ENCODE results near the gene ENDOV.

Gene ENDOV

GRCh38 chr17:80416260-80416939, 1.4 kb downstream of the ENDOV start:
- DNase-seq = peak; percentile 12

DNA sequence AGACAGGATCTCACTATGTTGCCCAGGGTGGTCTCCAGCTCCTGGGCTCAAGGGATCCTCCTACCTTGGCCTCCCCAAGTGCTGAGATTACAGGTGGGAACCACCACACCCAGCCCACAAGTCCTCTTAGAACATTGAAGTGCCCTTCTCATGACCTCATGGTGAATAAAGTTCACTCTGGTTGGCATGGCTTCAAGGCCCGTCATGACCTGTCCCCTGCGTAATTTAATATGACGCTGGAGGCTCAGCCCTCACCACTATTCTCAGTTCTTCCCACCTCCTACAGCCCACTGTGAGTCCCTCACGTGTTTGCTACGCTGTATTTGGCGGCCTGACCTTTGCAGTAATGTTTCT, 1.9 kb downstream of the ENDOV start:
- peak; percentile 9 for DNase-seq

DNA sequence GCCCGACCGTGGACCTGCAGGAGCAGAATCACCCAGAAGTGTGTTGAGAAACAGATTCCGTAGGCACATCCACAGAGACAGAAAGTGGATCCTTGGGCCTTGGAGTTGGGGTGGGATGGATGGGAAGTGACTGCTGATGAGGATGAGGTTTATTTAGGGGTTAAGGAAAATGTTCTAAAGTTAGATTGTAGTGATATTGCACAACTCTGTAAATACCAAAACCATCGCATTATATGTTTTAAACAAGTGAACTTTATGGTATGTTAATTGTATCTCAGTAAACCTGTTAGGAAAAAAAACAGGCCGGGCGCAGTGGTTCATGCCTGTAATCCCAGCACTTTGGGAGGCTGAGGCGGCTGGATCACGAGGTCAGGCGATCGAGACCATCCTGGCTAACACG, 3.6 kb downstream of the ENDOV start:
- DNase-seq = peak; percentile 2

GRCh38 chr17:80419255-80419654, 4.3 kb downstream of the ENDOV start:
- peak; percentile 15 for DNase-seq

GRCh38 chr17:80421381-80422090, 6.6 kb downstream of the ENDOV start:
- DNase-seq = peak; percentile 17

DNA sequence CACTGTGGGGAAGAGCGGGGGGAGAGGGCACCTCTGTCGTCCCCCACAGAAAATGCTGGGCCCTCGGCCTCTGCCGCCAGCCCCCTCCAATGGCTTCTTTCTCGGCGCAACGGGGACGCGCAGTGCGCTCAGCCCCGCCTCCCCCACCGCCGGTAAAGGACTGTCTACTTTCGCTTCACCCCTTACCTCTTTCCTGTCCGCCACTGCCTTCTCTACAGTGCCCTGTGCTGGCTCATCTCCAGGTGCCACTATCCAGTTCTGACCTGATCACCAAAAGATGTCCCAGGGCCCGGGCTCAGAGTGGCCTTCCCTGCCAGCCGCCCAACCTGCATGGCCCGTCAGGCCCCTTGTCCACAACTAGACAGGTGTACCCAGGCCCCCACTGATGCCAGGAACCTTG, 7.3 kb downstream of the ENDOV start:
- peak; percentile 12 for DNase-seq

- peak; percentile 17 for DNase-seq
These were observed 8.0 kb downstream of the ENDOV start for GRCh38 chr17:80422981-80423380.

- DNase-seq = peak; percentile 18
These were observed 8.7 kb downstream of the ENDOV start for GRCh38 chr17:80423536-80424225.

- peak; percentile 14 for DNase-seq
These were observed 9.3 kb downstream of the ENDOV start for GRCh38 chr17:80424261-80424660.

DNA sequence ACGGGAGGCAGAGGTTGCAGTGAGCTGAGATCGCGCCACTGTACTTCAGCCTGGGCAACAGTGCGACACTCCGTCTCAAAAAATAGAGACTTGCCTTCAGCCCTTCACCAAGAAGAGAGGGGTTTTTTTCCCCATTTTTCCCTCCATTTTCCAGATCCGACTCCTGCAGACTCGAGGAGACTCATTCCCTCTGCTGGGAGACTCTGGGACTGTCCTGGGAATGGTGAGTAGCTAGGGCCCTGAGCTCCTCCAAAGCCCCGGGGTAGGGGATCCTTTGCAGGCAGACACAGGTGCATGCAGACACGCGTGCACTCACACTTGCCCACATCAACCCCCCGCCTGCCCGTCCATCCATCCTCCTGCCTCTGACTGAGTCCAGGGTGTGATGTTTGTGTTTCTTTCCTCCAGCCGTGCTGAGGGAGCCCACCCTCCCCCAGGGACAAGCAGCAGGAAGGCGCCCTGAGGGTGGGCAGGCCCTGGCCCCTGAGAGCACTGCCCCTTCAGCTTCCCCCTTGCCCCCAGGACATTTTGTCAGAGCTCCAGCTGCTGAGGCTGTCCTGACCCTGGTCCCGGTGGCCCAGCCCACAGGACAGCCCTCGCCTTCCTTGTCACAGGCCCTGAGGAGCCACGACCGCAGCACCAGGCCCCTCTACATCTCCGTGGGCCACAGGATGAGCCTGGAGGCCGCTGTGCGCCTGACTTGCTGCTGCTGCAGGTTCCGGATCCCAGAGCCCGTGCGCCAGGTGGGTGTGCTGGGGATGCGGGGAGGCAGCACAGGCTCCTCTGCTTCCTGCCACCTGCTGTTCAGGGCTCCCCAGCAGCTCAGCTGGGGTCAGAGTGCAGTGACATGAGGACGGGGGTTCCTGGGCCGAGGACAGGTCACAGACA, 10.2 kb downstream of the ENDOV start:
- DNase-seq = peak; percentile 17

DNA sequence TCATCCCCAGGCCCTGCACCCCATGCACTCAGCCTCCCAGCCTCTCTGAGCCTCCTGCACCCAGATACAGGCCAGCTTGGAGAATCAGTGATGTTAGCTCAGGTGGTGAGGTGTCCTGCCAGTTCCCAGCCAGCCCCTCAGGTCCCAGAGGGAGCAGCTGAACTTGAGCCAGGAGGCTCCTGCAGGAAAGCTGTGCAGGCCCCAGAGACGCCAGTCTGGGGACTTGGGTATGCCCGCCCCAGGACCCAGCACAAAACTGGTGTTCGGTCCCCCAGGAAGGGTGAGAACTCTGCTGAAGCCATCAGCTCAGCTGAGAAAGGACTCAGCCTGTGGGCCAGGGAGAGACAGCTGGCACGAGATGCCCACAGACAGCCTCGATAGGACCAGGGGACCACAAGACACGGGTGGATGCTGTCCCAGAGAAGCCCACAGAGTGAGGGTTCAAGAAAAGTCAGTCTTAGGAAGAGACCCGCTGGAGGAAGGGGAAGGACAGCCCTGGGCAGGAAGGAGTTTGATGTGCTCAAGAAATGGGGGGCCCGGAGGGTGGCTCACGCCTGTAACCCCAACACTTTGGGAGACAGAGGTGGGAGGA, 11.0 kb downstream of the ENDOV start:
- DNase-seq = peak; percentile 14

GRCh38 chr17:80426671-80427326, 11.8 kb downstream of the ENDOV start:
- DNase-seq = peak; percentile 78

GRCh38 chr17:80427366-80428282, 12.7 kb downstream of the ENDOV start:
- DNase-seq = peak; percentile 18

DNA sequence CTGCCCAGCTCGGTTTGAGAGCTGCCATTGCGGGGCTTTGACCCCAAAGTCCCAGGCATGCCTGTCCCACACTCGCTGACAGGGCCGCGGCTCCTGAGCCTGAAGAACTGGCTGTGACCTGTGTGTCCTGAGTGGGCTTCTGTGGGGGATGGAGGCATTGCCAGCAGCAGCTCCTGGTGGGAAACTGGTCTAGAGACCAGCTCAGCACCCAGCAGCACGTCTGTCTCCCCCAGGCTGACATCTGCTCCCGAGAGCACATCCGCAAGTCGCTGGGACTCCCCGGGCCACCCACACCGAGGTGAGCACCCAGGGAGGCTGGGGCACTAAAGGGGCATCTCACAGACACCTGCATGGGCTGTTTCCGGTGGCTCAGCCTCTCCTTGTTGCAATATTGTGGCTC, 13.4 kb downstream of the ENDOV start:
- DNase-seq = peak; percentile 6

DNA sequence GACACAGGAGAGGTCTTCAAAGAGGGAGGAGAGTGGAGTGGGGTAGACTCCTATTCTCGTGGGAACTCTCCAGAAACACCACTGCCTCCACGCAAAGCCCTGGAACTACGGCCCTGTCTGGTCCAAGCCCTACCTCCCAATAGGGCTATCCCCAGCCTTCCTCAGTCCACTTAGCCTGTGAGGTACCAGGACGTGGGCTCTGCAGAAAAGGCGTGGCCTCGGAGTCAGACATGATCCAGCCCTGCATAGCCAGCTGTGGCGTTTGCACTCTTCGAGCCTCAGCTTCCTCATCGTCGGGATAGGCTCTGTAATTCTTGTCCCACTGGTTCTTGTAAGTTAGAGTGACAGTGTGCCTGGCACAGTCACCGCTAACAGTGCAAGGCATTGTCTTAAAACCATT, 13.8 kb downstream of the ENDOV start:
- peak; percentile 4 for DNase-seq

- DNase-seq = peak; percentile 11
These were observed 14.6 kb downstream of the ENDOV start for GRCh38 chr17:80429356-80430275.

- DNase-seq = peak; percentile 15
These were observed 15.7 kb downstream of the ENDOV start for GRCh38 chr17:80430446-80431245.

- peak; percentile 15 for DNase-seq
These were observed 16.6 kb downstream of the ENDOV start for GRCh38 chr17:80431246-80432195.
